ENCODE data around the gene IFIT5.

- TF ChIP-seq POLR2A (IDR thresholded peaks at IDR 0.05) = peak in 1 of 4 donors; percentile 36
- TF ChIP-seq, protein P1, sequence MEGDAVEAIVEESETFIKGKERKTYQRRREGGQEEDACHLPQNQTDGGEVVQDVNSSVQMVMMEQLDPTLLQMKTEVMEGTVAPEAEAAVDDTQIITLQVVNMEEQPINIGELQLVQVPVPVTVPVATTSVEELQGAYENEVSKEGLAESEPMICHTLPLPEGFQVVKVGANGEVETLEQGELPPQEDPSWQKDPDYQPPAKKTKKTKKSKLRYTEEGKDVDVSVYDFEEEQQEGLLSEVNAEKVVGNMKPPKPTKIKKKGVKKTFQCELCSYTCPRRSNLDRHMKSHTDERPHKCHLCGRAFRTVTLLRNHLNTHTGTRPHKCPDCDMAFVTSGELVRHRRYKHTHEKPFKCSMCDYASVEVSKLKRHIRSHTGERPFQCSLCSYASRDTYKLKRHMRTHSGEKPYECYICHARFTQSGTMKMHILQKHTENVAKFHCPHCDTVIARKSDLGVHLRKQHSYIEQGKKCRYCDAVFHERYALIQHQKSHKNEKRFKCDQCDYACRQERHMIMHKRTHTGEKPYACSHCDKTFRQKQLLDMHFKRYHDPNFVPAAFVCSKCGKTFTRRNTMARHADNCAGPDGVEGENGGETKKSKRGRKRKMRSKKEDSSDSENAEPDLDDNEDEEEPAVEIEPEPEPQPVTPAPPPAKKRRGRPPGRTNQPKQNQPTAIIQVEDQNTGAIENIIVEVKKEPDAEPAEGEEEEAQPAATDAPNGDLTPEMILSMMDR (IDR thresholded peaks at IDR 0.05) = peak in 1 of 6 experiments; percentile 4
- TF ChIP-seq POLR2AphosphoS5 (IDR thresholded peaks at IDR 0.05) = peak in 1 of 2 donors; percentile 49
Measured at GRCh38 chr10:89421018-89421476, 6.7 kb downstream of the IFIT5 start.

Measured in upper lobe of left lung (tissue), 4 donors.